Upper lobe of left lung (tissue), 6 donors: ENCODE data around the gene MORC3. TPM values are rescaled to one million over a fixed set of nuclear protein-coding genes. Genes with fewer than 3 reads are reported as not detected.

Source experiments
- ATAC-seq, 2 donors: fragments of 200-7000 bp; cut with Tn5 transposase; one replicate each; pipeline ENCODE4 v1.9.1; 2022; ENCODE audit warnings: mild to moderate bottlenecking in 2 of 2, moderate library complexity in 2 of 2; ENCODE audit not compliant: low FRiP score in 2 of 2
- DNase-seq, 2 donors: peaks; one replicate each; pipeline ENCODE4 v3.0.0-alpha.2; 2019 to 2020
- H3K27ac ChIP-seq, 4 donors: fragments of 200-600 bp; sonication (generic); one replicate each; pipeline ENCODE4 v1.5.1; 2016 to 2019
- H3K27me3 ChIP-seq, 4 donors: fragments of 200-600 bp; sonication (generic); one replicate each; pipeline ENCODE4 v1.5.1; 2017 to 2019
- H3K36me3 ChIP-seq, 4 donors: fragments of 200-600 bp; sonication (generic); one replicate each; pipeline ENCODE4 v1.5.1; 2016 to 2019
- H3K4me1 ChIP-seq, 4 donors: fragments of 200-600 bp; sonication (generic); one replicate each; pipeline ENCODE4 v1.5.1; 2018 to 2019
- H3K4me3 ChIP-seq, 4 donors: fragments of 200-600 bp; sonication (generic); one replicate each; pipeline ENCODE4 v1.5.1; 2017 to 2019; ENCODE audit warnings: mild to moderate bottlenecking in 2 of 4, moderate library complexity in 1 of 4
- H3K9me3 ChIP-seq, 4 donors: fragments of 200-600 bp; sonication (generic); one replicate each; pipeline ENCODE4 v1.5.1; 2018 to 2019
- EP300 ChIP-seq, 4 donors: sonication (generic); formaldehyde crosslinking; IDR thresholded peaks; one replicate each; pipeline ENCODE4 v1.5.1; 2017; ENCODE audit warnings: antibody characterized with exemption in 4 of 4, control low read depth in 2 of 4
- POLR2A ChIP-seq, 4 donors: fragments of 450-650 bp; IDR thresholded peaks; one replicate each; pipeline ENCODE4 v1.5.1; 2016 to 2017; ENCODE audit warnings: antibody characterized with exemption in 4 of 4, mild to moderate bottlenecking in 2 of 4
- POLR2AphosphoS5 ChIP-seq, 2 donors: sonication (generic); formaldehyde crosslinking; IDR thresholded peaks; one replicate each; pipeline ENCODE4 v1.5.1; 2017; ENCODE audit warnings: antibody characterized with exemption in 2 of 2
- WGBS, 2 donors: methylation state at CpG; one replicate each; pipeline ENCODE4 v1.1.5; 2017 to 2018; 5-methylcytosine and 5-hydroxymethylcytosine counted together
- total RNA-seq, 6 donors: library from RNA; depleted of rRNA in 4 of 6; stranded (reverse); fragments of >200 nt in 4 of 6; gene quantifications; one replicate each; pipeline versions ENCODE4 v1.1.0 to v1.2.1, GENCODE V29; 2016 to 2021
- TF ChIP-seq, protein P1 (sequence below), 6 experiments: fragments of 450-650 bp in 4 of 6; fragments of 200-600 bp in 2 of 6; sonication (generic) in 2 of 6; IDR thresholded peaks; one replicate each; pipeline ENCODE4 v1.5.1; 2016 to 2019; ENCODE audit warnings: antibody characterized with exemption in 6 of 6
- donor health status: DM: no; HTN: no; CAD: no; lungs with moderate emphysema.
- donor health status: DM: no; HTN: yes; CAD: no; lungs with severe emphysema.

MORC3 gene
- total RNA-seq, 6 donors from 2014 or later: 26.0 to 62.7 (median 31.5) TPM

DNA sequence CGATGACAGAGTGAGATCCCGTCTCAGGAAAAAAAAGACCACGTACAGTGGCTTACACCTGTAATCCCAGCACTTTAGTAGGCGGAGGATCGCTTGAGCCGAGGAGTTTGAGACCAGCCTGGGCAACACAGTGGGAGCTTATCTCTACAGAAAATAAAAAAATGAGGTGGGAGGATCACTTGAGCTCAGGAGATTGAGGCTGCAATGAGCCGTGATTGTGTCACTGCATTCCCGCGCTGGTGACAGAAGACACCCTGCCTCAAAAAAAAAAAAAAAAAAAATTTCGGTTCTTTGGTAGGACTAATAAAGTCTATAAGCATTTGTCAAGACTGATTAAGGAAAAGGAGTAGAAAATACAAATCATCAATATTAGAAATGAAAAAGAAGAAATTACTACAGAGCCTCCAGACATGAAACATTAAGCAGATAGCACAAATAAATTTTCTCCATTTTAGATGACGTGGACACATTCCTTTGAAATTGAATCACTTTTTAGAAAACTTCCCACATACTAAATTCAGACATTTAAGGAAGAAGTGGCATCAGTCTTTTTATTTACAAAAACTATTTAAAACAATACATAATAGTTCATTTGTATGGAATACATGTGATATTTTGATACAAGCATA, 30.4 kb downstream of the MORC3 start:
- H3K27ac ChIP-seq: no peak overlapping the region

DNA sequence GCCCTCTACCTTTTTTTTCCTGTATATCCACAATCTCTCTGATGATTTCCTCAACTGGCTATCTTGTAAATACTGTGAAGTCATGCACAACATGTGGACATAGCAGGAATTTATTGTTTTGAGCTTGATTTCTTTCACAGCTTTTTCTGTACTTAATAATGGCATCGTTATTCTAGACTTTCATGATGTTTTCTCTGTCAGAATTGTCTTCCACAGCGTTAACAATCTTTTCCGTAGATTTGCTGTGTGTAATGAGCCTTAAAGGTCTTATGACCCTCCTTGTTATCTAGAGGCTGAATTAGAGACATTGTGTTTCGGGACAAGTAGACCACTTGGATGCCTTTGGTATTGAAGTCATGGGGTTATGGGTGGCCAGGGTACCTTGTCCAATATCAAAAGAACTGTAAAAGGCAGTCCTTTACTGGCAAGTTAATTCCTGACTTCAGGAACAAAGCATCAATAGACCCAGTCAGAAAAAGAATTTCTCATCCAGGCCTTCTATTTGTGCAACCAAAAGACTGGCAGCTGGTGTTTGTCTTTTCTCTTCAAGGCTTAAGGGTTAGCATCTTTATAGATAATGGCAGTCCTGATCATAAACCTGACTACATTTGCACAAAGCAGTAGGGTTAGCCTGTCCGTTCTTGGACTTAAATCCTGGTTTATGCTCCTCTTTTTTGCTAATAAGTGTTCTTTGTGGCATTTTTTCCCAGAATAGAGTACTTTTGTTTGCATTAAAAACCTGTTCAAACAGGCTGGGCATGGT, 35.1 kb downstream of the MORC3 start:
- WGBS, 2 donors: 91 to 95% methylated on average over 5 of the region's 5 CpGs
- Histone ChIP-seq H3K36me3 (peaks cover 17 to 77% (median 38%) of the 10 kb centered on the region in 4 donors), H3K9me3 (no peaks in the 10 kb centered on the region), H3K4me3 (no peak overlapping the region), H3K27ac (no peak overlapping the region), H3K4me1 (no peaks in the 10 kb centered on the region), H3K27me3 (no peaks in the 10 kb centered on the region)
- ATAC-seq (no peak), DNase-seq (no peak)
- TF ChIP-seq POLR2A (IDR thresholded peaks at IDR 0.05): no peak

More for the DNA sequence above, 30.4 kb downstream of the MORC3 start:
- TF ChIP-seq, protein P1, sequence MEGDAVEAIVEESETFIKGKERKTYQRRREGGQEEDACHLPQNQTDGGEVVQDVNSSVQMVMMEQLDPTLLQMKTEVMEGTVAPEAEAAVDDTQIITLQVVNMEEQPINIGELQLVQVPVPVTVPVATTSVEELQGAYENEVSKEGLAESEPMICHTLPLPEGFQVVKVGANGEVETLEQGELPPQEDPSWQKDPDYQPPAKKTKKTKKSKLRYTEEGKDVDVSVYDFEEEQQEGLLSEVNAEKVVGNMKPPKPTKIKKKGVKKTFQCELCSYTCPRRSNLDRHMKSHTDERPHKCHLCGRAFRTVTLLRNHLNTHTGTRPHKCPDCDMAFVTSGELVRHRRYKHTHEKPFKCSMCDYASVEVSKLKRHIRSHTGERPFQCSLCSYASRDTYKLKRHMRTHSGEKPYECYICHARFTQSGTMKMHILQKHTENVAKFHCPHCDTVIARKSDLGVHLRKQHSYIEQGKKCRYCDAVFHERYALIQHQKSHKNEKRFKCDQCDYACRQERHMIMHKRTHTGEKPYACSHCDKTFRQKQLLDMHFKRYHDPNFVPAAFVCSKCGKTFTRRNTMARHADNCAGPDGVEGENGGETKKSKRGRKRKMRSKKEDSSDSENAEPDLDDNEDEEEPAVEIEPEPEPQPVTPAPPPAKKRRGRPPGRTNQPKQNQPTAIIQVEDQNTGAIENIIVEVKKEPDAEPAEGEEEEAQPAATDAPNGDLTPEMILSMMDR (IDR thresholded peaks at IDR 0.05): no peak
- no peak for TF ChIP-seq POLR2A (IDR thresholded peaks at IDR 0.05)
- TF ChIP-seq POLR2AphosphoS5 (IDR thresholded peaks at IDR 0.05): no peak
- no peak for TF ChIP-seq EP300 (IDR thresholded peaks at IDR 0.05)
- peaks cover 31 to 79% (median 46%) of the 10 kb centered on the region in 4 donors for H3K36me3 ChIP-seq
- no peaks in the 10 kb centered on the region for H3K4me1 ChIP-seq
- DNase-seq (no peak), ATAC-seq (peak in 1 of 2 donors; percentile 63)
- no peaks in the 10 kb centered on the region for H3K27me3 ChIP-seq
- H3K4me3 ChIP-seq: no peak overlapping the region
- WGBS, 2 donors: 89% methylated on average over 11 of the region's 11 CpGs
- H3K9me3 ChIP-seq: no peaks in the 10 kb centered on the region

DNA sequence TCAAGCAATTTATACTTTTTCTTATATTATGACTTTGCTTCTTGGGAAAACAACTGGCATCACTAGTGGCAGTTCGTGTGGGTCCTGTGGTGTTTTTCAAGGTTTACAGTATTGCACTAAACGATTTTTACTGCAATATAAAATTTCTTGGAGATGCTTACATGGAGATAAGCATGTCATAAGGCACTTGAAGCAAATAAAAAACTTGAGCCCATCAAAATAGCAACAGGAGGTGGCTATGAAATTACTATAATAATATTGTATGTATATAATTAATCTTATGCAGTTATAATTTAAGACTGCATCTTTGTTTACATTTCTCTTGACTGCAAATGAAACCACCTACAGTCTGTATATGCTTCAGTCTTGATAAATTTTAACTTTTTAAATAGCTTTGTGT, 35.9 kb downstream of the MORC3 start:
- TF ChIP-seq, protein P1 (IDR thresholded peaks at IDR 0.05): no peak
- TF ChIP-seq POLR2AphosphoS5 (IDR thresholded peaks at IDR 0.05) (no peak), POLR2A (IDR thresholded peaks at IDR 0.05) (no peak), EP300 (IDR thresholded peaks at IDR 0.05) (no peak)
- 59 to 66% methylated on average over 2 of the region's 2 CpGs for WGBS, 2 donors
- no peak overlapping the region for H3K27ac ChIP-seq
- no peaks in the 10 kb centered on the region for H3K27me3 ChIP-seq
- no peaks in the 10 kb centered on the region for H3K4me1 ChIP-seq
- peaks cover 24 to 82% (median 39%) of the 10 kb centered on the region in 4 donors for H3K36me3 ChIP-seq
- ATAC-seq: no peak
- no peaks in the 10 kb centered on the region for H3K9me3 ChIP-seq
- no peak for DNase-seq
- no peak overlapping the region for H3K4me3 ChIP-seq

DNA sequence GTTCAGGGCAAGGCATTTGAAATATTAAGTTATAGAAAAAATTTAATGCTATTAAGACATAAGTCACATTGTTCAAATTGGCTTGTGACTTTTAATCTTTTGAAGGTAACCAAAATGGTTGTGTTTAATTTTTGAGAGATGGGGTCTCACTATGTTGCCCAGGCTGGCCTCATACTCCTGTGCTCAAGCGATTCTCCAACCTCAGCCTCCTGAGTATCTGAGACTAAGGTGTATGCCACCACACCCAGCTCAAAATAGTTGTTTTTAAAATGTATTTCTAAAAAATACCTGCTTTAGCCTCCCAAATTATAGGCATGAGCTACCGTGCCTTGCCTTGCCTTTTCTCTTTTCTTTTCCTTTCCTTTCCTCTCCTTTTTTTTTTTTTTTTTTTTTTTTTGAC, 39.2 kb downstream of the MORC3 start:
- no peaks in the 10 kb centered on the region for H3K4me1 ChIP-seq
- ATAC-seq: no peak
- DNase-seq: no peak
- H3K27me3 ChIP-seq: no peaks in the 10 kb centered on the region
- no peak for TF ChIP-seq EP300 (IDR thresholded peaks at IDR 0.05)
- TF ChIP-seq POLR2A (IDR thresholded peaks at IDR 0.05): no peak
- no peak for TF ChIP-seq POLR2AphosphoS5 (IDR thresholded peaks at IDR 0.05)
- TF ChIP-seq, protein P1 (IDR thresholded peaks at IDR 0.05): no peak
- H3K27ac ChIP-seq: no peak overlapping the region
- no peak overlapping the region for H3K4me3 ChIP-seq
- H3K9me3 ChIP-seq: no peaks in the 10 kb centered on the region
- H3K36me3 ChIP-seq: peaks cover 37 to 94% (median 65%) of the 10 kb centered on the region in 4 donors
- WGBS, 2 donors: 94 to 95% methylated on average over 2 of the region's 2 CpGs

DNA sequence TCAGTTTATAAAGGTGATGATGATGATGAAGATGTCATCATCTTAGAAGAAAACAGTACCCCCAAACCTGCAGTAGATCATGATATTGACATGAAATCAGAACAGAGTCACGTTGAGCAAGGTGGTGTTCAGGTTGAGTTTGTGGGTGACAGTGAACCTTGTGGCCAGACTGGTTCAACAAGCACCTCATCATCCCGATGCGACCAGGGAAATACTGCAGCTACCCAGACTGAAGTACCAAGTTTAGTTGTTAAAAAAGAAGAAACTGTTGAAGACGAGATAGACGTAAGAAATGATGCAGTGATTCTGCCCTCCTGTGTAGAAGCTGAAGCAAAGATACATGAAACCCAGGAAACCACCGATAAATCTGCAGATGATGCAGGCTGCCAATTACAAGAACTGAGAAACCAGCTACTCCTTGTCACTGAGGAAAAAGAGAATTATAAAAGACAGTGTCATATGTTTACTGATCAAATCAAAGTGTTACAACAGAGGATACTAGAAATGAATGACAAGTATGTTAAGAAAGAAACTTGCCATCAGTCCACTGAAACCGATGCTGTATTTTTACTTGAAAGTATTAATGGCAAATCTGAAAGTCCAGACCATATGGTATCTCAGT, 49.2 kb downstream of the MORC3 start:
- no peak overlapping the region for H3K4me3 ChIP-seq
- TF ChIP-seq, protein P1 (IDR thresholded peaks at IDR 0.05): no peak
- TF ChIP-seq POLR2AphosphoS5 (IDR thresholded peaks at IDR 0.05) (no peak), EP300 (IDR thresholded peaks at IDR 0.05) (no peak), POLR2A (IDR thresholded peaks at IDR 0.05) (no peak)
- DNase-seq (no peak), ATAC-seq (no peak)
- no peaks in the 10 kb centered on the region for H3K27me3 ChIP-seq
- H3K36me3 ChIP-seq: peaks cover 44 to 100% (median 79%) of the 10 kb centered on the region in 4 donors
- no peaks in the 10 kb centered on the region for H3K4me1 ChIP-seq
- 85% methylated on average over 7 of the region's 7 CpGs for WGBS, 2 donors
- no peak overlapping the region for H3K27ac ChIP-seq
- no peaks in the 10 kb centered on the region for H3K9me3 ChIP-seq
